K562 (cell line): ENCODE data around the gene ZMYND19. TPM values are rescaled to one million over a fixed set of nuclear protein-coding genes. Genes with fewer than 3 reads are reported as not detected.

Experiments
- CBFB ChIP-seq: sonication (generic); formaldehyde crosslinking; IDR thresholded peaks from 2 replicates; pipeline ENCODE4 v1.4.0; 2020; ENCODE audit warnings: mild to moderate bottlenecking, missing genetic modification reagents
- CEBPG ChIP-seq, 3 experiments: fragments of 200-800 bp in 1 of 3; sonication (Bioruptor generic) in 1 of 3; sonication (generic) in 1 of 3; formaldehyde crosslinking in 1 of 3; IDR thresholded peaks in 2 of 3; conservative IDR thresholded peaks in 1 of 3; 2 replicates each; pipeline versions ENCODE4 v1.6.1 to v1.8.0; 2016 to 2022; ENCODE audit warnings: missing compliant biosample characterization in 2 of 3, missing genetic modification characterization in 2 of 3, mild to moderate bottlenecking in 1 of 3, missing genetic modification reagents in 1 of 3
- CHD2 ChIP-seq: IDR thresholded peaks from 2 replicates; pipeline ENCODE4 v1.6.1; 2011; ENCODE audit warnings: low read depth, low read length
- CREM ChIP-seq: IDR thresholded peaks from 2 replicates; pipeline ENCODE4 v1.6.1; 2014; ENCODE audit warnings: antibody characterized with exemption, low read depth
- FOXJ2 ChIP-seq: fragments of 200-800 bp; sonication (Bioruptor generic); IDR thresholded peaks from 2 replicates; pipeline ENCODE4 v1.6.1; 2016; ENCODE audit warnings: missing genetic modification characterization, missing compliant biosample characterization
- MYC ChIP-seq, 2 experiments: fragments of 250-450 bp in 1 of 2; sonication (Bioruptor Pico) in 1 of 2; IDR thresholded peaks; 2 replicates each; pipeline versions ENCODE4 v1.5.1 to v1.6.1; 2012 to 2021; ENCODE audit warnings: low read depth in 2 of 2, borderline replicate concordance in 1 of 2, improper control_type of control experiment in 1 of 2, low read length in 1 of 2, mild to moderate bottlenecking in 1 of 2, moderate library complexity in 1 of 2
- NBN ChIP-seq: fragments of 450-650 bp; IDR thresholded peaks from 2 replicates; pipeline ENCODE4 v1.6.1; 2016; ENCODE audit warnings: low read depth, mild to moderate bottlenecking
- NCOA2 ChIP-seq, 2 experiments: fragments of 450-650 bp; IDR thresholded peaks; 2 replicates each; pipeline ENCODE4 v1.6.1; 2018; ENCODE audit warnings: mild to moderate bottlenecking in 2 of 2, moderate library complexity in 1 of 2; ENCODE audit not compliant: partially characterized antibody in 2 of 2
- NFXL1 ChIP-seq: fragments of 450-650 bp; formaldehyde crosslinking; IDR thresholded peaks from 2 replicates; pipeline ENCODE4 v1.4.0; 2021; ENCODE audit warnings: mild to moderate bottlenecking
- NRF1 ChIP-seq, 2 experiments: fragments of 450-650 bp; IDR thresholded peaks in 1 of 2; conservative IDR thresholded peaks in 1 of 2; 2 replicates each; pipeline ENCODE4 v1.6.1; 2014; ENCODE audit warnings: mild to moderate bottlenecking in 2 of 2
- RUNX1 ChIP-seq: sonication (generic); IDR thresholded peaks from 2 replicates; pipeline ENCODE4 v1.6.1; 2016; ENCODE audit warnings: antibody characterized with exemption, low read depth
- TBL1XR1 ChIP-seq, 2 experiments: IDR thresholded peaks; 2 replicates each; pipeline ENCODE4 v1.6.1; 2012; ENCODE audit warnings: improper control_type of control experiment in 2 of 2, low read length in 2 of 2, mild to moderate bottlenecking in 1 of 2
- THAP7 ChIP-seq: fragments of 250-450 bp; sonication (Bioruptor Pico); IDR thresholded peaks from 2 replicates; pipeline ENCODE4 v1.5.0; 2021
- UBTF ChIP-seq, 2 experiments: IDR thresholded peaks; 2 replicates each; pipeline ENCODE4 v1.6.1; 2012; ENCODE audit warnings: improper control_type of control experiment in 2 of 2, low read depth in 2 of 2, low read length in 2 of 2, borderline replicate concordance in 1 of 2
- ZNF384 ChIP-seq: IDR thresholded peaks from 2 replicates; pipeline ENCODE4 v1.6.1; 2012; ENCODE audit warnings: low read depth, low read length, improper control_type of control experiment
- ZNF766 ChIP-seq: fragments of 200-800 bp; sonication (Bioruptor generic); conservative IDR thresholded peaks from 2 replicates; pipeline ENCODE4 v1.6.1; 2016; ENCODE audit warnings: missing genetic modification characterization, missing compliant biosample characterization
- polyA plus RNA-seq, 8 experiments: library from polyadenylated mRNA; depleted of rRNA in 4 of 8; stranded (reverse) in 5 of 8; unstranded in 3 of 8; fragments of >200 nt; fragmentation: Nextera tagmentation in 2 of 8; fragmentation: Illumina TruSeq in 1 of 8; extraction: Ambion mirVana in 2 of 8; extraction: Trizol in 1 of 8; gene quantifications; 2 replicates each; pipeline versions ENCODE4 v1.2.1 to v1.2.3, GENCODE V29; 2011 to 2014; ENCODE audit warnings: inconsistent platforms in 1 of 8, missing spikeins in 1 of 8
- total RNA-seq, 7 experiments: library from RNA; depleted of rRNA in 6 of 7; stranded (reverse); fragments of >200 nt in 6 of 7; fragmentation: Illumina TruSeq in 2 of 7; extraction: Trizol in 2 of 7; gene quantifications; 2 replicates each; pipeline versions ENCODE4 v1.2.1 to v1.2.3, GENCODE V29; 2011 to 2021; ENCODE audit warnings: low replicate concordance in 1 of 7

The ZMYND19 gene
- total and polyA plus RNA-seq, 9 of the 15 experiments (the other 6 are each of a cell fraction or from before 2014, with no cell fraction given): 1.0 to 86.7 (median 44.0) TPM

GRCh38 chr9:137575364-137575715 is 15.0 kb downstream of the ZMYND19 start (continued):
- TF ChIP-seq ZNF384: no peak
- no peak for TF ChIP-seq NFXL1 (CRISPR knock-in tag)
- no peak for TF ChIP-seq CHD2
- peak; percentile 30; the same call in 1 of the 2 replicates for TF ChIP-seq CREM
- TF ChIP-seq FOXJ2 (tag): peak; percentile 85
- no peak for TF ChIP-seq ZNF766 (CRISPR knock-in tag)
- no peak for TF ChIP-seq CBFB
- TF ChIP-seq NBN: no peak
- TF ChIP-seq TBL1XR1 (IDR thresholded peaks at IDR 0.05; ENCODE audit: low read length in 2 of 2): no peak
- no peak for TF ChIP-seq NCOA2 (IDR thresholded peaks at IDR 0.05; ENCODE audit: partially characterized antibody in 2 of 2)
- TF ChIP-seq NRF1 (conservative IDR thresholded peaks at IDR 0.05 in 1 of 2, IDR thresholded peaks at IDR 0.05 in 1 of 2): 0 out of 4 replicates have a peak, but pooled peaks have one; percentile 11 to 28
- no peak for TF ChIP-seq RUNX1
- no peak for TF ChIP-seq THAP7
- peak; percentile 65; the same call in 1 of the 2 replicates for TF ChIP-seq MYC (IDR thresholded peaks at IDR 0.05; ENCODE audit: low read depth, low read length)
- no peak for TF ChIP-seq MYC (CRISPR knock-in tag; IDR thresholded peaks at IDR 0.05; ENCODE audit: borderline replicate concordance, low read depth)
- no peak for TF ChIP-seq UBTF (IDR thresholded peaks at IDR 0.05; ENCODE audit: borderline replicate concordance in 1 of 2, low read depth in 2 of 2, low read length in 2 of 2)
- TF ChIP-seq CEBPG (CRISPR knock-in tag; IDR thresholded peaks at IDR 0.05): peak; percentile 85
- TF ChIP-seq CEBPG (tag; conservative IDR thresholded peaks at IDR 0.05 in 1 of 2, IDR thresholded peaks at IDR 0.05 in 1 of 2): peak; percentile 13 to 47; a peak in 2 of 4 replicates
- TF ChIP-seq, all 486 proteins: peak for 26
